ENCODE measurements around the gene SCN1A.
"Not testable (repeated sequence)": the region's sequence is repeated elsewhere in the genome, so short reads cannot be mapped to it uniquely, and the experiment has no call there.

SCN1A gene

DNA sequence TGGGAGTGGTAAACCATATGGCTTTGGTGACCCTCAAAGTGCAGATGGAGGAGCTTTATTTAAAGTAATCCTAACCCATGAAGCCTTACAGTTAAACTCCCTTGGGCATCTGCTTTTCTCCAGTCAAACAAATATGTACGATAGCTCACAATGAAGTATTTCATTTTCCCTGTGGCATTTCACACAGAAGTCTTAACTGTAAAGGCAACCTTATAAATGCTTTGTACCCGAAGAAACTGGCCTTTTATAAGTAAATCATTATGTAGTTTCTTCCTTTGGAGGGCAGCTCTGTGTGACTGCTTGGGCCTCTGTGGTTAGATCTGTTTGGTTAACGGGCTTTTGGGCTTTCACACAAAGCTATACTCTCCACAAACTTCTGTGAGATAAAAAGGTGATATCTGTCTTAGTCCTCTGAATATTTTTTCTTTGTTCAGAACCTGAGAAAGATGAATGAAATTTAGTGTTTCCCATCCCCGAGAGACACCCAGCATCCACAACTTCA lies 46.6 kb downstream of the SCN1A start:
- no peak for DNase-seq (ENCODE audit: low read depth in 2 of 2)

DNA sequence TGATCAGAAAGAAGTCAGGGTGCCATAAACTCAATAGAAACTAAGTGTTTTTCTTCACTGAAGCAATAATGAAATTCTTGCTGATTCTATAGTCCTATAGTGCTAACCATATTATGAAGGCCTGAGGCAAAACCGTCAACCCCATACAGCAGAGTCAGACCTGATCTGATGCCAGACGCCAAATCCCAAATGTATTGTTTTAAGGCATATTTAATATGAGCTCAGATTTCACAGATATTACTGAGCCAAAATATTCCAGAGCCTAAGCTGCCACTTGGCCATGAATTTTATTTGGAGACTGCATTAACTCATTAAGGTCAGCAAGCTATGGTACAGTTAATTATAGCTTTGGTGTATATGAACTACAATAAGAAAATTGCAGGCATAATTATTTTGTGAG lies 53.4 kb downstream of the SCN1A start:
- DNase-seq (ENCODE audit: low read depth in 2 of 2) = no peak

DNA sequence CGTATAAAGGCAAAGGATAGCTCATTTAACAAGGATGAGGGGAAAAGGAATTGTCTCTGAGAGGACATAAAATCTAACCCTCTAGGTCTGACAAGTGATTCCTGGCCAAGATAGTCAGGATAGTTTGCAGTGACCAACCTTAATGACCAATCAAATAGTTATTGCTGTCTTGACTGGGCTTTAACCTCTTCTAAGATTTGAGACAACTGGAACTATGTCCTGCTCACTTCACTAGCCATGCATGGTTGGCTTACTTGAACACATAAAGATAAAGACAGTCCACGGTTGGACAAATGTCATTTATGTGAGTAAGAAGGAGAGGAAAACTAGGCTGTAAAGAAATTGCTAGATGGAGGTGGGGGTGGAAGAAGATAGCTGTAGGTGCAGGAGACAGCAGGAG lies 53.8 kb downstream of the SCN1A start:
- DNase-seq (ENCODE audit: low read depth in 2 of 2) = no peak

DNA sequence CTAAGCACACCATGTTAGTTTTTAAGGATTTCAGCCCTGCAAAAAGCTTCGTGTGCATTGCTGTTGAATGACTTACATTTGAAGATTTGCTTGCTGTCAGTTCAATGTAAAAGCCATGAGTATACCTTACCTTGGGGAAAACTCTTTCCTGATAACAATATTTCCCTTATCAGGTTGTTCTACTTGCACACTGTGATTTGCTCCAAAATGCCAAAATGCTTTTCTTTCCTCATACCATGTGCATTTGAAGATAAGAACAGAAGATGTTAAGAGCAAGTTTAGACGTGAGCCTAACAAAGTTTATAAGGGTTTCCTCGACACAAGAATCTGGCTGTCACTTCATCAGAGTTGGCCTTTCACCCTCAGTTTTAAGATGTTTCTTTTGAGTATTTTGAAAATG lies 57.6 kb downstream of the SCN1A start:
- no peak for DNase-seq (ENCODE audit: low read depth in 2 of 2)

DNA sequence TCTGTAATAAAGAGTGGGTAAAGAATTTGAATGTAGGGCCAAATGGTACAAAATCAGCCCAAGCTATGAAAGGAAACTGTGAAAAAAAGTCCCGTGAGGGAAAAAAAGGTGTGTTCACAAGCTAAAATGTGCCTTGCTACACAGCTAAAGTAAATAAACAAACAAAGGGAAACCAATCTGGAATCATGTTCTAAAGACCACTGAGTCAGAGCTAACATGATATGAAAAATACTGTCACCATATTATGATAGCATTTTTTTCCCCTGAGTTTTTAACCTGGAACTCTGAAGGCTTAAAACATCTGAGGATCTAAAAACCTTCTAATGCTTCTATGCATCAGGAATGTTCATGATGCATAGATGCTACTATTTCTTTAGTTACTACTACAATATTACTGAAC lies 58.8 kb downstream of the SCN1A start:
- DNase-seq (ENCODE audit: low read depth in 2 of 2) = no peak

DNA sequence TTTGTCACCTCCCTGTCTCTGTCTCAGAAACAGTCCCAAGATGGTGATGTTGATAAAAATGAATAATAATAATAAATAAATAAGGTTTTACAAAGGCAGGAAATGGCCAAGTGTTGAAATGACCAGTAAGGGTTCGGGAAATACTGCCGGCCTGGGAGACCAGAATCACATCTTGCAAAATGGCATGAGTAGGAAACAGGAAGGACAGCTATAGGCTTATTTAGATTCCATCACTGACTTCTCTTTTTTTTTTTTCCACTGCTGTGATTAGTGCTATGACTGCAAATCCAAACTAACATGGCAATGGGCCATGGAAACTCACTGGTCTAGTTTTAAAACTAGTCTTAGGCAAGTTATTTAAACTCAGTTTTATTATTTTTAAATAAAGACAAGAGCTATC lies 60.6 kb downstream of the SCN1A start:
- no peak for DNase-seq (ENCODE audit: low read depth in 2 of 2)

DNA sequence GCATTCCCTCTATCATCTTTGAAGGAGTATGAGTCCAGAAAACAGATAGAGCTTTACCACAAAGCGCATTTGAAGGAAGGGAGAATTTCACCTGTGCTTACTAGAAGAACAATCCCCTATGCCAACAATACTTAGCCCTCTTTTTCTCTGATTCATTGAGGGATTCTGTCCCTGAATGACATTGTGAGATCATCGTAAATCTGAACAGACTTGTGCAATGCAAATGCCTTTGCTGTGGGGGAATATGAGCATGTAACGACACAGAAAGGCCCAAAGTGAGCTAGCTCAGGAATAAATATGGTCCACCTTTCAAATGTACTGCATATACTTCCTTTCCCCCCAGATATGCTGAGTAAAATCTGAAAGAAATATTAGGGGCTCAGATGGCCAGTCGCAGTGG lies 67.6 kb downstream of the SCN1A start:
- no peak for DNase-seq (ENCODE audit: low read depth in 2 of 2)

DNA sequence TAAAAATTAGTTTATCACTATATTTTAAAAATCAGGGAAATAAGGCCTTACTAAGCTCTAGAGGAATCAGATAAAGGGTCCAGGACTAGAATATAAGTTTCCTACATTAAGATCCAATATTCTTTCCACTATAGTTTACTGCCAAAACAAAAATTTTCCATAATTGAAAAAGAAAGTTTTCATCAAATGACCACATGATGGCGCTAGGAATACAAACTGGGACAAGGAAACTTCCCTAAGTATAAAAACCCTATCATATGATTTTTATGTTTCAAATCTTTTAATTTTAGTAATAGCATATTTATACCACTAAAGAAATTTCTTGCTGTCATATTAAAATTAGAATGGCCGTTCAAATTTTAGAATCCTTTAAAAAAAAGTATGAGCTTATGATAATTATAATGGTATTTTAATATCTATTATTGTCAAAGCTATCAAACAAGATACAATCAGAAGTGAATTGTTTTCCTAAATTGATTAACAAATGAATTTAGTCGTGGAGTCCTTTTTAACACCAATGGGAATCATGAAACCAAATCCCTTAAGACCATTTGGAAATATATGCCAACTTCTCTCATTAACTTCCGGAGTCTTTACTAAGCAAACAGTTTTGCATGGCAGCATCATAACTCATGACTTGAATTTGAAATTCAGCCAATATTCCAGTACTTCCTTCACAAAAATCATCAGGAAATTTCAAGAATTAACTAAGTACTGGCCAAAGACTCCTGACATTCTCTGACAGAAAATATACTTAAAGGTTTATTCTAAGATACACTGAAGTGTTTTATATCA lies 70.3 kb downstream of the SCN1A start:
- no peak for DNase-seq (ENCODE audit: low read depth in 2 of 2)

DNA sequence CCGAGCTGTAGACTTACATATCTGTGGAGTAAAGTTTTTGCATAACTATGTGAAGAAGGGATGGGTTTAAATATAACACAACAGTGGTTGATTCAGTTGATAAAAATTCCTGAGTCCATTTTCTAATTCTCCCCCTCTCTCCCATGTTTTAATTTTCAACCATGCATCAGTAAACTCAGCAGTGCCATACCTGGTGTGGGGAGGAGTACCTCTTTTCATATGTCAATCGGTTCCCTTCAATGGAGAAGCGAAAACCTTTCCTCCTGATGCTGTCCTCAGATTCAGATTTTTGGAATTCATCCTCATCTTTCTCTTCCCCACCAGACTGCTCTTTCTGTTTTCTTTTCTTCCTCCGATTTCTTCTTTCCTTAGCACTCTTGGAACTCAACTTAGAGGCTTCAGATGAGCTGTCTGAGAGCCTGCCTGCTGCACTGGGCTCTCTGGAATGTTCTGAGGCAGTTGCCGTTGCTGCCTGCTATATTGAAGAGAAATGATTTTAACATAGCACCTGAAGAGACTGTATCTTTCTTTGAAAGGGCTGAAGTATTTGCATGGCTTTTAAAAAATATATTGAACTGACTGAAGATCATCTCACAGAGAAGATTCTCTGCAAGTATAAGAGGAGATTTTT lies 82.9 kb downstream of the SCN1A start:
- no peak for DNase-seq (ENCODE audit: low read depth in 2 of 2)

DNA sequence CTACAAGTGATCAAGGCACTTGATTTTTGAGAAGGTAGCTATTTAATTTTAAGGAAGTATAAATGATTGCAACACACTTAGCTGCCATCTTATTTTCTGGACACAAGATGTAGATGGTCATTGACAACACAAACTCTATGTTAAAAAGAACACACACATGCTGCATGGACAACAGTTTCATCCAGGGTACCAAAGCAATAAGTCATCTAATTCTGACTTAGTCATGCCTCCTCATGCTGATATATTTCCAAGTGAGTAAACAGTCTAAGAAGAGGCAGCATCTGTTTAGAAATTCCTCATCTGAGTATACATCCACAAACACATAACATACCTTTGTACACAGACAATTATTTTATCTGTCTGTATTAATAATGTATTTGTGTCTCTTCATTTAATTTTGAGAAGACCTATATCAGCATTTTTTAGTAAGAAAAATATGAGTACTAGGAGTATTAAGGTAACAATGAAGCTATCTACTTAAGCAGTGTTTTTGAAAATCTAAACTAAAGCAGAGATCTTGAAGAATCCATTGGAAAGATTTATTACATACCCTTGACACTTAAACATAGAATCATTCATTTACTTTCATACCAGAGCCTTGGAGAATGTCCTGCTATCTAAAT lies 84.9 kb downstream of the SCN1A start:
- no peak for DNase-seq (ENCODE audit: low read depth in 2 of 2)

DNA sequence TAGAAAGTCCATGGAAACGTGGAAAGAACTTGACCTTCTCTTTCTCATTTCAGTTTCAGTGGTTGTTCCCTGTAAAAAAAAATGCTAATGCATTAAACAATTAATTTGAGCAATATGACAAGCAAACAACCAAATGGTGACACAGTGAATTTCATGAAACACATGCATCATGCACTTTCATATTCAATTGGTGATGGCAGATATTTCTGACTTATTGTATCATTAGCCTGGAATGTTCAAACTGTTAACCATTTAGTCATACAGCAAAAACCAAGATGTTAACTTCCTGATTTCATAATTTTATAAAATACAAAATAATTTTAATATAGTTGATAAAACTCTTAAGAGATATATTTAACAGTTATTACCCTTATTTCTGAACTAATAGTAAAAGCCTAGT lies 85.5 kb downstream of the SCN1A start:
- no peak for DNase-seq (ENCODE audit: low read depth in 2 of 2)

DNA sequence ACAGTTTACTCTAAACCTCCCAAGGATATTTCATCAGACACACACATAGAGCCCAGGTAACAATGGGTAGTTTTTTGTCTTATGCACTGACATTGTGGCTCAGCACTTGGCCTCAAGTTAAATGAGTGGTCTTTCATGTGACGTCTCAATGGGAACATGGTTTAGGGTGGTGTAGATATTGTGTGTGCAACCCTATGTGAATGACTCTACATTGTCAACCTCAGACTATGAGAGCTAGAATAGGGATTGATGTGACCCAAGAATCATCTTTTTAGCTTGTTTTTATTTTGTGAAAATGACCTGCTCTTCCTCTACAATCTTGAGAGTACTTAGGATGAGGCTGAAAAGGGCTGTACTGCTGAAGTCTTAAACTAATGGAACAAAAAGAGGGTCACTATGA lies 86.2 kb downstream of the SCN1A start:
- no peak for DNase-seq (ENCODE audit: low read depth in 2 of 2)

DNA sequence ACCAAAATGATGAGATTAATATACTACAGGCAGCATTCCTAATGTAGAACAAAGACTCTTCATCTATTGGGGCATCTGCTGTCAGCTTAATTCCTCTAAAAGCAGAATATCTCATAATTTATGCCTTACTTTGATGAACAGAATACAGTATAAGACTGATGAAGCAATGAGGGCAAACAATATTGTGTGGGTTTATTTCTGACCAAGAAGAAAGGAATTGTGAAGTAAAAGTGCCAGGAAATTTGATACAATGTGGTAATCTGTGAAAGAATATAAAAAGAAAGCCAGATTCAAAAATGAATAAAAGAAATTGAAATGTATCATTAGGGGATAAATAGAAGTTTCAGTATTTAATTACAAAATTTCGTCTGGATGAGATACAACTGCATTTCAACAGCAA lies 95.5 kb downstream of the SCN1A start:
- DNase-seq (ENCODE audit: low read depth in 2 of 2) = no peak

DNA sequence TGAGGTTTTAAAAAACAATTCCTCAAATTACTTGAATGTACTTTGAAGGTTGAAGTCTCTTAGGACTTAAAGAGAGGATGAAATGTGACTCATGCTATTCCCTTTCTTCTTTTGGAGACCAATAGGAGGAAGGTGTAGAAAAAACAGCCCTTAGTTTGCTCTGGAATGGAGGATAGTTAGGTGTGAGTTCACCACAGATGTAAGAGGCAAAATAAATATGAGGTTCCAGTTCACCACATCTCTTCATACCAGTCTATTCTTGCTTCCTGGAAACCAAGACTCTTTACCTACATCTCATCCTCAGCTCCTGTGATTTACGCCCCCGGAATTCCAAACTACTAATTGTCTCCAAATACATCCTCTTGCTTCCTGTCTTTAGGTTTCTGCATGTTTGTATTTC lies 96.8 kb downstream of the SCN1A start:
- no peak for DNase-seq (ENCODE audit: low read depth in 2 of 2)

DNA sequence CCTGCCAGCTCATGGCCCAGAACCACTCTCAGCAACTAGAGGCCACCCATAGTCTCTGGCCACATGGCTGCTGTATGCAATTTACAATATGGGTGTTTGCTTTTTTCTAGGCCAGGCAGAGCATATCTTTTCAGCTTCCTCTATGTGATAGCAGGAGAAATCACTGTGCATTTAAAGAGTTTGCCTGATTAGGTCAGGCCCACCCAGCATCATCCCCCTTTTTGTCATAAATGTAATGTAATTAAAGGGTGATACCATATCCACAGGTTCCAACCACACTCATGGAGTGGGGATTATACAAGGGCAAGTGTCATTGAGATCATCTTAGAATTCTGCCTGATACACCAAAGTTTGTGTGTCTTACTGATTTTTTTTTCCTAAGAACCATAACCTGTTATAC lies 102.5 kb downstream of the SCN1A start:
- DNase-seq (ENCODE audit: low read depth in 2 of 2) = no peak

DNA sequence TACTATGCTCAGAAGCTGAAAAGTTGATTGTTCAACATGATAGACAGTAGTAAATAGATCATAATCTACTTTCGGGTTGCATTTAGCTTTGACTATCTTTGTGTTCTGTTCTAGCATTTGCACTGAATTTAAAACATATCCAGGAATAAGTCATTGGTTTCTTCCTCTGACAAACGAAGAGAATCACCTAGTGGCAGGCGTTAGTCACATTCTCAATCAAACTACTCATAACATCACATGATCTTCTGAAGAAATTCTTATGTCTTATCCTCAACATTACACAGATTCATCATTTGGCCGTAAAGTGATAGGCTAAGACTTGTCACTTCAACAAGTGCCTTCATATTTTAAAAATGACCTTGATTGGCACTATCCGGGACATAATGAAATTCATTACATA lies 110.6 kb downstream of the SCN1A start:
- no peak for DNase-seq (ENCODE audit: low read depth in 2 of 2)

DNA sequence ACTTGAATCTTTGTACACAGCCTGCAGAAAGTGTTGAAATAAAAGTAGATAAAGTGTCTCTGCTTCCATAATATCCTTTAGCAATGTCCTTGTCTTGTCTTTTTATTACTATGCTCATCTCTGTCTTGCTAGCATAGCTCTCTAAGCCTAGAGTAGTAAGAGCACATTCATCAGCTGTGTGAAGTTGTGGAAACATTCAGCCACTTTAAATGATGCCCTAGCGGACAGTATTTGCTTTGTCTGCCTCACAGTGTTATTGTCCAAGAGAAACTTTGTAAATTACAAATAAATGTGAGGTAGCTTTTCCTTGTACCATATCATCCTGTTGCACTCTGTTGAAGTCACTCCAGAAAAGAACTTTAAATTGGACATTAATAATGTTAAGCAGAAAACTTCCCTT lies 113.9 kb downstream of the SCN1A start:
- no peak for DNase-seq (ENCODE audit: low read depth in 2 of 2)

DNA sequence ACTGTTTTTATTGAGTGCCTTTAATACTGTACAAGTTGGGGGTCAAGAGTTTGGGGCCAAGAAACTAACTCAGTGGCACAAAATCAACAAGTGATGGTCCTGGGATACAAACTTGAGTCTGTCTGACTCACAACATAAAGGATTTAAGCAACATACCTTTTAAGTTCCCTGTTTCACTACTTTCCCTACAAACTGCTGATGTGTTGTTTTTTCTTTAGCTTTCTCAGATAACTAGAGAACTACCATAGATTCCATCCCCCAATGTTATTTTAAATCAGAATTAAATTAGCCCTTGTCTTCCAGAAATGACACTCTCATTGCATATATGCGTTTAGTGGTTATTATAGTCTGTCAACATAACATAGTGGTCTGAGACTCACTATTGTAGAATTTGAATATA lies 116.2 kb downstream of the SCN1A start:
- DNase-seq (ENCODE audit: low read depth in 2 of 2) = no peak

DNA sequence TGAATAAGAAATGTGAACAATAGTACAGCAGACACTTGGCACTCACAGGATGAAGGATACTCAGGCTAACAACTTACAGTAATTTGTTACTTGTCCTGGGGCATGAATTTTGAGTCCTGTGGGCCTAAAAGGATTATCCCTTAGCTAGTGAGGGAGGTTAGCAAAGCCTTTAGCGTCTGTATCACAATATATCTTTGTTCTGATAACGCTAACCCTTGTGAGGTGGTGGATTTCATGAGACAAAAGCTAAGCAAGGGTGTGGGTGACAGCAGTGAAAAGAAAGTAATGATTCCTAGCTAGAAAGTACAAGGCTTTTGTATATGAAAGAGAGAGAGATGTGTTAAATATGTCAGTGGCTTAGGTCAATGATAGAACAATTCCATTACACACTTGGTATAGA lies 127.4 kb downstream of the SCN1A start:
- DNase-seq (ENCODE audit: low read depth in 2 of 2) = no peak

DNA sequence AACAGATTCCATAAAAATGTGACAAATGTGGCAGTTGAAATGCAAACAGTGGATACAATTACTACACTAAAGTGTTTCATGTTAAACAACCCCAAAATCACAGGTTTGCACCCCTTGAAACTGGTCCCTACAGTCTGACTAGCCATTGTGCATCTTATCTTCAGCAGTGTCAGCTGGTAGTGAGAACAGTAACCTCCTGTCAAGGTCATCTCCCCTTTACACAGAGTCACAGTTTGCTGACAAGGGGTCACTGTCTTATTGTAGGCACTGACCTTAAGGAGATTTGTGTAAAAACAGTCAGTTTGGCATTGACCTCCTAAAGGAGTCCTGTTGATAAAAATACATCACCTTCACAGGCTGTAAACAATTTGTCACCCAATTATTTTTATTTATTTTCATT lies 137.0 kb downstream of the SCN1A start:
- no peak for DNase-seq (ENCODE audit: low read depth in 2 of 2)

DNA sequence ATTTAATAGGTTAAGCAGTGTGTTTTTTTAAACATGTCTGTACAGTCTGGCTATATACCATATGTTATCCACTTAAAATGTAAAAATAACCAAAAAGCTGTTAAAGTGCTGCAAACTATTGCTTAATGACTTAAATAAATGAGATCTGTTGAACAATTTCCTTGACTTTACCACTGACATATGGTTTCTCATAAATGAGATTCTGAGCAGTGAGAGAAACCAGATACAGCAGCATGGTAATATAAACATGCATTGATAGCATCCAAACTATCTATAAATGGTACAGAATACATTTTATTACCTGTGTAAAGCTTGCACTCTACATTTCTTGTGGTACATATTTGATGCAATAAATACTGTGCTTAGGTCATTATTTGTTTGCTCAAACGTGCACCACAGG lies 138.0 kb downstream of the SCN1A start:
- no peak for DNase-seq (ENCODE audit: low read depth in 2 of 2)

DNA sequence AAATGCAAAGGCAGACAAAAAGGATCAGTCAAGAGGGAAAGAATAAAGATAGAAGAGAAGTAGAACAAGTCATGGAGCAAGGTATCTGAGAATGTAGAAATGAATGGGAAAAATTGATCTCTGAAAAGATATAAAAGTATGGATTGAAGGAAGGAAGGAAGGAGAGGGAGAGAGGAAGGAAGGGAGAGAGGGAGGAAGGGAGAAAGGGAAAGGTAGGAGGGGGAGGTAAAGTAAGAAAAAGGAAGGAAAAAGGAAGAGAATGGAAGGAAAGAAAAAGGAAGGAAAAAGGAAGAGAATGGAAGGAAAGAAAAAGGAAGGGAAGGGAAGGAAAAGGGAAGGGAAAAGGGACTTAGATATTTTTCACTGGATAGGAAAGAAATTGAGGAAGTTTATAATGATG lies 142.7 kb downstream of the SCN1A start:
- no peak for DNase-seq (ENCODE audit: low read depth in 2 of 2)

DNA sequence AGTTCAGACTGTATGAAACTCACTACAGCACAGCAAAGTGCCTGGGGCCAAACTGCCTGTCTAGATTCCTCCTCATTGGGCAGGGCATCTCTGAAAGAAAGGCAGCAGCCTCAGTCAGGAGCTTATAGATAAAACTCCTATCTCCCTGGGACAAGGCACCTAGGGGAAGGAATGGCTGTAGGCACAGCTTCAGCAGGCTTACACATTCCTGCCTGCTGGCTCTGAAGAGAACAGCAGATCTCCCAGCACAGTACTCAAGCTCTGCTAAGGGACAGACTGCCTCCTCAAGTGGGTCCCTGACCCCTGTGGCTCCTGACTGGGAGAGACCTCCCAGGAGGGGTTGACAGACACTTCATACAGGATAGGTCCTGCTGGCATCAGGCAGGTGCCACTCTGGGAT lies 155.7 kb downstream of the SCN1A start:
- not testable (repeated sequence) for DNase-seq (ENCODE audit: low read depth in 2 of 2)

Data from activated CD8-positive, alpha-beta memory T cell treated with anti-CD3 and anti-CD28 coated beads for 4 hours (primary cell).